Measurements from ENCODE around the gene TIPARP.

Gene TIPARP

GRCh38 chr3:156674046-156674910 is at the start of gene TIPARP:
Gene TIPARP, plus strand, starts transcription at chr3:156674590. Its CDS starts 3,108 bp downstream, at chr3:156677698.
- peak; percentile 98 for DNase-seq

- DNase-seq, result peak; percentile 94
Observed at GRCh38 chr3:156626104-156626503, 48.3 kb upstream of the TIPARP start.

GRCh38 chr3:156627946-156628569 is 46.3 kb upstream of the TIPARP start:
- DNase-seq, result no peak

- no peak for DNase-seq
Observed at GRCh38 chr3:156628836-156629618, 45.4 kb upstream of the TIPARP start.

GRCh38 chr3:156630081-156630772 is 44.2 kb upstream of the TIPARP start:
- DNase-seq, result peak; percentile 77

- no peak for DNase-seq
Observed at GRCh38 chr3:156630773-156631093, 43.7 kb upstream of the TIPARP start.

GRCh38 chr3:156631323-156631722 is 43.1 kb upstream of the TIPARP start:
- DNase-seq, result no peak

GRCh38 chr3:156632601-156633000 is 41.8 kb upstream of the TIPARP start:
- DNase-seq, result no peak

GRCh38 chr3:156633335-156633734 is 41.1 kb upstream of the TIPARP start:
- no peak for DNase-seq

- DNase-seq, result no peak
Observed at GRCh38 chr3:156635034-156635433, 39.4 kb upstream of the TIPARP start.

- DNase-seq, result no peak
Observed at GRCh38 chr3:156635973-156636372, 38.4 kb upstream of the TIPARP start.

- DNase-seq, result no peak
Observed at GRCh38 chr3:156637480-156638022, 36.8 kb upstream of the TIPARP start.

GRCh38 chr3:156638271-156638670 is 36.1 kb upstream of the TIPARP start:
- DNase-seq, result no peak

- no peak for DNase-seq
Observed at GRCh38 chr3:156639414-156640023, 34.9 kb upstream of the TIPARP start.

- no peak for DNase-seq
Observed at GRCh38 chr3:156641618-156641975, 32.8 kb upstream of the TIPARP start.

GRCh38 chr3:156642750-156643728 is 31.4 kb upstream of the TIPARP start:
- DNase-seq, result no peak

- DNase-seq, result peak; percentile 7
Observed at GRCh38 chr3:156643729-156644389, 30.5 kb upstream of the TIPARP start.

GRCh38 chr3:156644958-156645357 is 29.4 kb upstream of the TIPARP start:
- no peak for DNase-seq

GRCh38 chr3:156646958-156647357 is 27.4 kb upstream of the TIPARP start:
- no peak for DNase-seq

GRCh38 chr3:156648086-156648485 is 26.3 kb upstream of the TIPARP start:
- no peak for DNase-seq

- DNase-seq, result no peak
Observed at GRCh38 chr3:156649681-156650080, 24.7 kb upstream of the TIPARP start.
